HG02885 (cell line): ENCODE data around the gene STEEP1.
A peak's percentile ranks its signal among the peaks of the same experiment; 100 is the strongest.
"Not testable (repeated sequence)": the region's sequence is repeated elsewhere in the genome, so short reads cannot be mapped to it uniquely, and the experiment has no call there.

Experiments used
- ATAC-seq: cut with Tn5 transposase; IDR thresholded peaks from one replicate; pipeline ENCODE4 v1.9.1; 2021; ENCODE audit warnings: mild to moderate bottlenecking; ENCODE audit not compliant: unreplicated experiment, poor library complexity

The STEEP1 gene

GRCh38 chrX:119537487-119537886, 27.7 kb downstream of the STEEP1 start:
- ATAC-seq, result no peak

GRCh38 chrX:119529345-119530276, 35.6 kb downstream of the STEEP1 start:
- ATAC-seq, result no peak

- no peak for ATAC-seq
These were observed 41.5 kb downstream of the STEEP1 start for GRCh38 chrX:119523664-119524184.

- ATAC-seq, result no peak
These were observed 44.0 kb downstream of the STEEP1 start for GRCh38 chrX:119521246-119521645.

GRCh38 chrX:119518371-119518770, 46.8 kb downstream of the STEEP1 start:
- ATAC-seq, result no peak

- ATAC-seq, result peak; percentile 92
These were observed 49.0 kb downstream of the STEEP1 start for GRCh38 chrX:119516157-119516702.

GRCh38 chrX:119512146-119512800, 52.9 kb downstream of the STEEP1 start:
- peak; percentile 79 for ATAC-seq

GRCh38 chrX:119507206-119507605, 58.0 kb downstream of the STEEP1 start:
- ATAC-seq, result no peak

- ATAC-seq, result no peak
These were observed 59.3 kb downstream of the STEEP1 start for GRCh38 chrX:119505945-119506344.

GRCh38 chrX:119505145-119505544, 60.1 kb downstream of the STEEP1 start:
- not testable (repeated sequence) for ATAC-seq

- ATAC-seq, result no peak
These were observed 61.7 kb downstream of the STEEP1 start for GRCh38 chrX:119503484-119503861.

GRCh38 chrX:119502727-119503483, 62.3 kb downstream of the STEEP1 start:
- no peak for ATAC-seq

- no peak for ATAC-seq
These were observed 63.6 kb downstream of the STEEP1 start for GRCh38 chrX:119501511-119502148.

- no peak for ATAC-seq
These were observed 65.0 kb downstream of the STEEP1 start for GRCh38 chrX:119500061-119500800.

GRCh38 chrX:119497185-119497584, 68.0 kb downstream of the STEEP1 start:
- no peak for ATAC-seq

- no peak for ATAC-seq
These were observed 69.2 kb downstream of the STEEP1 start for GRCh38 chrX:119495734-119496726.

GRCh38 chrX:119493851-119494495, 71.2 kb downstream of the STEEP1 start:
- ATAC-seq, result not testable (repeated sequence)
